ENCODE results near the gene CPLANE2.
A peak's percentile ranks its signal among the peaks of the same experiment; 100 is the strongest.
"Not testable (repeated sequence)": the region's sequence is repeated elsewhere in the genome, so short reads cannot be mapped to it uniquely, and the experiment has no call there.

CPLANE2 gene

DNA sequence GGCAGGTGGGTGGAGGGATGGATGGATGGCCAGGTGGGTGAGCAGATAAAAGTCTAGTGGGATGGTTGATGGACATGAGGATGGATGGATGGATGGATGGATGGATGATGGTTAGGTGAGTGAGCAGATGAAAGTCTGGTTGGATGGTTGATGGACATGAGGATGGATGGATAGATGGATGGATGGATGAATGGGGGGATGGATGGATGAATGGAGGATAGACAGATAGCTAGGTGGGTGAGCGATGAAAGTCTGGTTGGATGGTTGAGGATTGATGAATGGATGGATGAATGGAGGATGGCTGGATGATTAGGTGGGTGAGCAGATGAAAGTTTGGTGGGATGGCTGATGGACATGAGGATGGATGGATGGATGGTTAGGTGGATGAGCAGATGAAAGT lies 15.5 kb downstream of the CPLANE2 start:
- in situ Hi-C loops (cut with HindIII; ENCODE audit: low sequenced_read_pairs): no loop called here
- TF ChIP-seq CTCF (IDR thresholded peaks at IDR 0.05; ENCODE audit: low read depth, low read length, missing control alignments): no peak

GRCh38 chr1:16219968-16220500 lies 16.9 kb downstream of the CPLANE2 start:
- in situ Hi-C loops (cut with HindIII; ENCODE audit: low sequenced_read_pairs): loop anchor here (5.0 kb wide), 1 partner anchor 93 kb away; no protein-coding TSS in a partner anchor
- DNase-seq (ENCODE audit: low read depth): no peak
- no peak for TF ChIP-seq CTCF (IDR thresholded peaks at IDR 0.05; ENCODE audit: low read depth, low read length, missing control alignments)
- no peak overlapping the region for H3K4me3 ChIP-seq (ENCODE audit: low read depth, low read length)

More for the DNA sequence above, 15.5 kb downstream of the CPLANE2 start:
- no peak overlapping the region for H3K4me3 ChIP-seq (ENCODE audit: low read depth, low read length)
- DNase-seq (ENCODE audit: low read depth): no peak

DNA sequence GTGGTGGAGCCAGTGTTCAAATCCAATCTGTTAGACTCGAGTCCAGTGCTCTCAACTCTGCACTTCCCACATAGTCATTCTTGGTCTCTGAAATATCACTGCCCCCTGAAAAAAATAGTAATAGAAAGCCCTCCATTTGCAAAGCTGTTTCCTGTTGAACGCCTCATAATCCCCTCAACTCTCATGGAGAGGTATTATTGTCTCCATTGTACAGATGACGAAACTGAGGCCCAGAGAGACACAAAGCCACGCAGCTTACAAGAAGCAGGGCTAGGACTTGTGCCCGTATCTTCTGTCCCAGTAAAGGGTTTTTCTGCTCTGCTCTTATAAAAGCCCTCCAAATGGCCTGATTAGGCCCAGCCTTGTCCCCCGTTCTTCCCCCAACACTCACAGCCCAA lies 18.3 kb downstream of the CPLANE2 start:
- TF ChIP-seq CTCF (IDR thresholded peaks at IDR 0.05; ENCODE audit: low read depth, low read length, missing control alignments): no peak

GRCh38 chr1:16218014-16218673 lies 18.8 kb downstream of the CPLANE2 start:
- DNase-seq (ENCODE audit: low read depth): no peak
- in situ Hi-C loops (cut with HindIII; ENCODE audit: low sequenced_read_pairs): loop anchor here (5.0 kb wide), 1 partner anchor 91 kb away; no protein-coding TSS in a partner anchor
- TF ChIP-seq CTCF (IDR thresholded peaks at IDR 0.05; ENCODE audit: low read depth, low read length, missing control alignments): no peak
- H3K4me3 ChIP-seq (ENCODE audit: low read depth, low read length): no peak overlapping the region

More for the DNA sequence above, 18.3 kb downstream of the CPLANE2 start:
- no peak for DNase-seq (ENCODE audit: low read depth)
- no peak overlapping the region for H3K4me3 ChIP-seq (ENCODE audit: low read depth, low read length)
- in situ Hi-C loops (cut with HindIII; ENCODE audit: low sequenced_read_pairs): loop anchor here (5.0 kb wide), 1 partner anchor 91 kb away; no protein-coding TSS in a partner anchor

DNA sequence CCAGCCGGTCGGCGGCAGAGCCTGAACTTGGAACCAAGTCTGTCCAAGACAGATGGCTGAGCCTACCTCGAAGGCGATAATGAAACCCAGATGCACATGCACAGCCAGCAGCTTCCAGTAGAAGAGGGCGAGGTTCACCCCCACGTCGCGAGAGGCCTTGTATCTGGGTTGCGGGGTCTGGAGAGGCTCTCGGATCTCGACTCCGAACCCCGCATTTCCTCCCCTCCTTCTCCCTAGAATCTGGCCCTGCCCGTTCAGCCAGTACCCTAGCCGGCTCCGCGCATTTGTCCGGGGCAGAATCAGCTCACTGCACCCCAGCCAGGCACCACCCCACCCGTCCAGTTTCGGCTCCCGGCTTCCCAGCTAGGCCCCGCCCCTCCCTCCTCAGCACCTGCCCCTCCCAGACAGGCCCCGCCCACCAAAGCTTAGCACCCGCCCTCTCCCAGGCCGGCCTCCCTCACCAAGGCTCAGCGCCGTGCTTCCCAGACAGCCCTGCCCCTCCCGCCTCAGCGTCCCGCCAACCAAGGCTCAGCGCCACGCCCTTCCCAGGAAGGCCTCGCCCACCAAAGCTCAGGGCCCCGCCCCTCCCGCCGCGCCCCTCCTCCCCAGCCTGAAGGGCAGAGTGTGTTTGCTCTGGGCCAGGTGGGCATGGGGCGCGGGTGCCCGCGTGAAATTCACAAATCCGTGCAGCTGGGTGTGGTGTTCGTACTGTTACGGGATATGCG lies 19.8 kb downstream of the CPLANE2 start:
- peak; percentile 90 for DNase-seq (ENCODE audit: low read depth)
- TF ChIP-seq CTCF (IDR thresholded peaks at IDR 0.05; ENCODE audit: low read depth, low read length, missing control alignments): no peak
- H3K4me3 ChIP-seq (ENCODE audit: low read depth, low read length): peak overlapping the region; percentile 39
- in situ Hi-C loops (cut with HindIII; ENCODE audit: low sequenced_read_pairs): loop anchor here (5.0 kb wide), 1 partner anchor 90 kb away; no protein-coding TSS in a partner anchor

DNA sequence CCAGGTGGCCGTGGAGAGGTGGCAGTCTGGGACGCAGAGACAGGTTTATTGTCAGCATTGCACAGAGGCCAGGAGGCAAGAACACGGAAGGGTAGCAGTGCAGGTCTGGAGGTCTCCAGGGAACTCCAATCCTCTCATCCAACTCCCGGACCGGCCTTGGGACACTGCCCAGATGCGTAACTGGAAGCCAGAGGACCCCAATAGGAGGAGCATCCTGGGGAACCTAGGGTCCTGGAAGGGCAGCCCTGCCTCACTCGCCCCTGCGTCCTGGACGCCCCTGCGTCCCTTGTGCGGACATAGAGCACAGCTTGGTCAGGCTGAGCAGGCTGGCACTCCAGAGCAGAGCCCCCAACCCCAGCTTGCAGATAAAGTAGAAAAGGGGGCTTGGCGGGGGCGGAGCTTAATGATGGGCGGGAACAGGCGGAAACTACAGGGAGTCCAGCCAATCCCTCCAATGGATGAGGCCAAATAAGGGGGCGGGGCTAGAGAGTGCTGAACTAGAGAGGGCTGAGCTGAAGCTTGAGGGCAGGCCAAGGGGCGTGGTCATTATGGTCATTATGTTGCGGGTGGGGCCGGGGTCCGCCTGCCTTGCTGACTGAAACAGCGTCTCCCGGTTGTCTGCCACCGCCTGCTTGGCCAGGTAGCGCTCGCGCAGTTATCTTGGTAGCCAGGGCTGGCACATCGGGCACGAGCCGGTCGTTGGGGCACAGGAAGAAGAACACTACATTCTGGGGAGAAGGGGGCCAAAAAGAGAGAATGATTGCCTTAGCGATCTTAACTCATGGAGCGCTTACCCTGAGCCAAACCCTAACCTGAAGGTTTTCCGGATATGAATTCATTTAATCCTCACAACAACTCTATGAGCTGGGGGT lies 20.9 kb downstream of the CPLANE2 start:
- H3K4me3 ChIP-seq (ENCODE audit: low read depth, low read length): peak overlapping the region; percentile 39
- no peak for TF ChIP-seq CTCF (IDR thresholded peaks at IDR 0.05; ENCODE audit: low read depth, low read length, missing control alignments)
- in situ Hi-C loops (cut with HindIII; ENCODE audit: low sequenced_read_pairs): loop anchor here (5.0 kb wide), 1 partner anchor 89 kb away; no protein-coding TSS in a partner anchor
- peak; percentile 44 for DNase-seq (ENCODE audit: low read depth)

GRCh38 chr1:16215240-16215639 lies 21.7 kb downstream of the CPLANE2 start:
- in situ Hi-C loops (cut with HindIII; ENCODE audit: low sequenced_read_pairs): loop anchor here (5.0 kb wide), 1 partner anchor 88 kb away; no protein-coding TSS in a partner anchor
- not testable (repeated sequence) for H3K4me3 ChIP-seq (ENCODE audit: low read depth, low read length); DNase-seq (ENCODE audit: low read depth)

DNA sequence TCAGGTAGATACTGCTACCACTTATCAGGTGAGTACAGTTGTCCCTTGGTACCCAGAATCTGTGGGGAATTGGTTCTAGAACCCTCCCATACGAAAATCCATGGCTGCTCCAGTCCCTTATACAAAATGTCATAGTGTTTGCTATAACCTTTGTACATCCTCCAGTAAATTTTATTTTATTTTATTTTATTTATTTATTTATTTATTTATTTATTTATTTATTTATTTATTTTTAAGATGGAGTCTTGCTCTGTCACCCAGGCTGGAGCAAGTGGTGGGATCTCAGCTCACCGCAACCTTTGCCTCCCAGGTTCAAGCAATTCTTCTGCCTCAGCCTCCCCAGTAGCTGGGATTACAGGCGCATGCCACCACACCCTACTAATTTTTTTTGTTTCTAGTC lies 23.4 kb downstream of the CPLANE2 start:
- H3K4me3 ChIP-seq (ENCODE audit: low read depth, low read length); DNase-seq (ENCODE audit: low read depth); in situ Hi-C loops (cut with HindIII; ENCODE audit: low sequenced_read_pairs): not testable (repeated sequence)
